Breast epithelium (tissue), 3 donors: ENCODE measurements around the gene PARP12.

ENCODE experiments used
- POLR2A ChIP-seq: fragments of 450-650 bp; IDR thresholded peaks from one replicate; pipeline ENCODE4 v1.6.1; 2016; ENCODE audit warnings: antibody characterized with exemption, mild to moderate bottlenecking, moderate library complexity
- TF ChIP-seq, protein P1 (sequence below), 3 donors: fragments of 450-650 bp; IDR thresholded peaks; one replicate each; pipeline ENCODE4 v1.5.1; 2016 to 2017; ENCODE audit warnings: antibody characterized with exemption in 3 of 3, mild to moderate bottlenecking in 3 of 3, moderate library complexity in 3 of 3

DNA sequence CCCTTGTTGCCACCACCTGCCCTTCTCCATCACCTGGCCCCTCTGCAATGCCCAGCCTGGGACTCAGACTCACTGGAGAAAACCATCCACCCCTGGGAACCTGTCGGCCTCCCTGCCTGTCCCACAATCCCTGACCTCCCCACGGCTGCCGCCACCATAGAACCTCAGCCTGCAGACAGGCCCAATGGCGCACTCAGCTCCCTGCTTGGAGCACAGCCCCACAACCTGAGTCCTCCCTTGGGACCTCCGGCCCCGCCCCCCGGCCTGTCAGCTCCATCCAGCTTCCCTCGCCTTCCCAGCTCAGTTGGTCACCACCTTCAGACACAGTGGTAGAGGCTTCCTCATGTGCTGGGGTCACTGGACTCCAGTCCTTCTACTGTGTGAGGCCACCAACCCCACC is 41.1 kb downstream of the PARP12 start:
- TF ChIP-seq, protein P1, sequence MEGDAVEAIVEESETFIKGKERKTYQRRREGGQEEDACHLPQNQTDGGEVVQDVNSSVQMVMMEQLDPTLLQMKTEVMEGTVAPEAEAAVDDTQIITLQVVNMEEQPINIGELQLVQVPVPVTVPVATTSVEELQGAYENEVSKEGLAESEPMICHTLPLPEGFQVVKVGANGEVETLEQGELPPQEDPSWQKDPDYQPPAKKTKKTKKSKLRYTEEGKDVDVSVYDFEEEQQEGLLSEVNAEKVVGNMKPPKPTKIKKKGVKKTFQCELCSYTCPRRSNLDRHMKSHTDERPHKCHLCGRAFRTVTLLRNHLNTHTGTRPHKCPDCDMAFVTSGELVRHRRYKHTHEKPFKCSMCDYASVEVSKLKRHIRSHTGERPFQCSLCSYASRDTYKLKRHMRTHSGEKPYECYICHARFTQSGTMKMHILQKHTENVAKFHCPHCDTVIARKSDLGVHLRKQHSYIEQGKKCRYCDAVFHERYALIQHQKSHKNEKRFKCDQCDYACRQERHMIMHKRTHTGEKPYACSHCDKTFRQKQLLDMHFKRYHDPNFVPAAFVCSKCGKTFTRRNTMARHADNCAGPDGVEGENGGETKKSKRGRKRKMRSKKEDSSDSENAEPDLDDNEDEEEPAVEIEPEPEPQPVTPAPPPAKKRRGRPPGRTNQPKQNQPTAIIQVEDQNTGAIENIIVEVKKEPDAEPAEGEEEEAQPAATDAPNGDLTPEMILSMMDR (IDR thresholded peaks at IDR 0.05): no peak
- TF ChIP-seq POLR2A: no peak
